Right atrium auricular region (tissue), 2 donors: ENCODE measurements around the gene GNAT3. TPM values are rescaled to one million over a fixed set of nuclear protein-coding genes. Genes with fewer than 3 reads are reported as not detected.

Source experiments
- DNase-seq: peaks from one replicate; pipeline ENCODE4 v3.0.0-alpha.2; 2019; ENCODE audit warnings: low spot score
- H3K27ac ChIP-seq, 2 donors: fragments of 200-600 bp; sonication (generic); 1 replicate in 1 of 2; 2 replicates in 1 of 2; pipeline ENCODE4 v1.5.1; 2016 to 2019
- H3K27me3 ChIP-seq, 2 donors: fragments of 200-600 bp; sonication (generic); one replicate each; pipeline versions ENCODE4 v1.5.1 to v1.6.0; 2017 to 2019
- H3K36me3 ChIP-seq: fragments of 200-600 bp; sonication (generic); one replicate; pipeline ENCODE4 v1.5.1; 2016
- H3K4me1 ChIP-seq, 2 donors: fragments of 200-600 bp; sonication (generic); one replicate each; pipeline versions ENCODE4 v1.5.1 to v1.6.0; 2017 to 2019
- H3K4me3 ChIP-seq, 2 donors: fragments of 200-600 bp; sonication (generic); 1 replicate in 1 of 2; 2 replicates in 1 of 2; pipeline ENCODE4 v1.5.1; 2017 to 2019; ENCODE audit warnings: mild to moderate bottlenecking in 1 of 2, moderate library complexity in 1 of 2
- H3K9me3 ChIP-seq, 2 donors: fragments of 200-600 bp; sonication (generic); one replicate each; pipeline ENCODE4 v1.5.1; 2019
- total RNA-seq, 2 donors: library from RNA; depleted of rRNA; stranded (reverse); fragments of >200 nt; gene quantifications; one replicate each; pipeline ENCODE4 v1.1.0, GENCODE V29; 2016
- TF ChIP-seq, protein P1 (sequence below), 2 donors: fragments of 200-600 bp; sonication (generic); IDR thresholded peaks; one replicate each; pipeline ENCODE4 v1.5.1; 2019; ENCODE audit warnings: antibody characterized with exemption in 2 of 2

GNAT3 gene
- not detected for total RNA-seq

DNA sequence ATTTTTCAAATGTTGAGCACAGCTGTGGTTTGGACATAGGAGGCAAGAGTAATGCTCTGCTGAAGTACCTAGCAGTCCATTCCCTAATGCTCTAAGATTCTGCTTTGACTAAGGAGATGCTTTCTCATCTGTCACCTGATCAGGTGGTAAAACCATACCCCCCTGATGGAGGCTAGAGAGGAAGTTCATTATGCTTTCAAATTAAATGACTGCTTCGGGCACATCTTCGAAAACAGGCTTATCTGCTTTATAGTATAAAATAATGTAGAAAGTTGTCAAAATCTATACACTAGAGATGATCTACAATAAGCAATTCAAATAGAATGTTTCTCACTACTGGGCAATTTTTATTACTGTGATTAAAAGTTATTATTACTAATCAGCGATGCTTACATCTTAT, at the start of gene GNAT3:
Gene GNAT3, minus strand, starts transcription at position 101 of the 400 bp plus-strand sequence. CDS start 138 bp downstream, outside the sequence.
- no peak for DNase-seq

DNA sequence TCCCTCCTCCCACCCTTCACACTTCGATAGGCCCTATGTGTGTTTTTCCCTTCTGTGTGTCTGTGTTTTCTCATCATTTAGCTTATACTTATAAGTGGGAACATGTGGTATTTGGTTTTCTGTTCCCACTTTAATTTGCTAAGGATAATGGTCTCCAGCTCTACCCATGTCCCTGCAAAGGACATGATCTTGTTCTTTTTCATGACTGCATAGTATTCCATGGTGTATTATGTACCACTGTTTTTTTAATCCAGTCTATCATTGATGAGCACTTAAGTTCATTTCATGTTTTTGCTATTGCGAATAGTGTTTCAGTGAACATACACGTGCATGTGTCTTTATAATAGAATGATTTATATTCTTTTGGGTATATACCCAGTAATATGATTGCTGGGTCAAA, 46.3 kb upstream of the GNAT3 start:
- H3K27ac ChIP-seq: no peak overlapping the region
- H3K4me1 ChIP-seq: no peaks in the 10 kb centered on the region
- H3K4me3 ChIP-seq: no peak overlapping the region
- no peak for DNase-seq
- H3K9me3 ChIP-seq: peaks cover 0 to 36% of the 10 kb centered on the region in 2 donors
- TF ChIP-seq, protein P1, sequence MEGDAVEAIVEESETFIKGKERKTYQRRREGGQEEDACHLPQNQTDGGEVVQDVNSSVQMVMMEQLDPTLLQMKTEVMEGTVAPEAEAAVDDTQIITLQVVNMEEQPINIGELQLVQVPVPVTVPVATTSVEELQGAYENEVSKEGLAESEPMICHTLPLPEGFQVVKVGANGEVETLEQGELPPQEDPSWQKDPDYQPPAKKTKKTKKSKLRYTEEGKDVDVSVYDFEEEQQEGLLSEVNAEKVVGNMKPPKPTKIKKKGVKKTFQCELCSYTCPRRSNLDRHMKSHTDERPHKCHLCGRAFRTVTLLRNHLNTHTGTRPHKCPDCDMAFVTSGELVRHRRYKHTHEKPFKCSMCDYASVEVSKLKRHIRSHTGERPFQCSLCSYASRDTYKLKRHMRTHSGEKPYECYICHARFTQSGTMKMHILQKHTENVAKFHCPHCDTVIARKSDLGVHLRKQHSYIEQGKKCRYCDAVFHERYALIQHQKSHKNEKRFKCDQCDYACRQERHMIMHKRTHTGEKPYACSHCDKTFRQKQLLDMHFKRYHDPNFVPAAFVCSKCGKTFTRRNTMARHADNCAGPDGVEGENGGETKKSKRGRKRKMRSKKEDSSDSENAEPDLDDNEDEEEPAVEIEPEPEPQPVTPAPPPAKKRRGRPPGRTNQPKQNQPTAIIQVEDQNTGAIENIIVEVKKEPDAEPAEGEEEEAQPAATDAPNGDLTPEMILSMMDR (IDR thresholded peaks at IDR 0.05): no peak
- H3K27me3 ChIP-seq: no peaks in the 10 kb centered on the region
- H3K36me3 ChIP-seq: no peaks in the 10 kb centered on the region

More for the DNA sequence above, at the start of gene GNAT3:
- Histone ChIP-seq H3K36me3 (no peaks in the 10 kb centered on the region), H3K27ac (no peak within 1 kb of the TSS), H3K9me3 (no peaks in the 10 kb centered on the region), H3K27me3 (no peaks in the 10 kb centered on the region), H3K4me3 (no peak within 1 kb of the TSS), H3K4me1 (no peaks in the 10 kb centered on the region)
- TF ChIP-seq, protein P1 (IDR thresholded peaks at IDR 0.05): no peak

DNA sequence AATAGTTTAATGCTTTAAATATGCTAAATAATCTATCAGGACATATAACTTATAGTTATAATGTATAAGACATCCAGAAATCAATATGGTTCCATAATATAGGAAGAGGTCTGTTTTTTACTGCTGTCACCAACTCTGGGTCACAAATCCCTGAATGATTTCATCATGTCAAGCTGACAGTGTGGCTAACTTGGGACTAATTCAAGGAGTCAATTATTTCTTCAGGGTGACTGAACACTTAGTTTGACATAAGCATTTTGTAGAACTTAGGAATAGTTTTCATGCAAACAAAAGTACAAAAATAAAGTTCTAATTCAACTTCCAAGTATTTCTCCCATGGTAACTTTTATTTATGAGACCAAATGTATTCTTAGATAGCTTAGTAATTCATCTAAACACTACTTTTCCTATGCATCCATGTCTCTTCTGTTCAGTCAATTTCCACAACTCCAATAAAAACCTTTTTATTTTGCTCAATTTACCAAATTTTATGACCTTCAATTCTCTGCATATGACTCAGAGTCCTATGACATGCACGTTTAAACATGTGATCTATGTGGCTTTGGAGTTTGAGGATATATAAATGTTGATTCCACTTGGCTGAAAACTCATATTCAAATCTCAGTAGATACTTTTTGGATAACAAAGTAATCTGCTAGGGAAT, 40.3 kb upstream of the GNAT3 start:
- TF ChIP-seq, protein P1 (IDR thresholded peaks at IDR 0.05): no peak

DNA sequence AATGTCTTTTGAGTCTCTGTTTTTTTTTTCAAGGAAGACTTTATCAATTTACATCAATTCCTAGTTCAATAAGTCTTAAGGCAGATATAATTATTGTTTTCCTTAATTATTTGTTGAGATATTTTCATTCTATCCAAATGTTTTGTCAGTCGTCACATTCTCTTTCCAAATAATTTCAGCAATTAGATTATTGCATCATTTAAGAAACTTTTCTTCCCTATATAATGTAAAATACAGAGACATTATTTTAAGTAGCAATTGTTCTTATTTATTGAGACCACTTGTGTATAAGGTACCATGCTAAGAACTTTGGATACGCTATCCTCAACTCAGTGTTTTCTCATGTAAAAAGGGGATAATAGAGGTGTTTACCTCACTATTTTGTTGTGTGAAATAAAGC, 38.1 kb upstream of the GNAT3 start:
- H3K9me3 ChIP-seq: peaks cover 0 to 5% of the 10 kb centered on the region in 2 donors
- no peaks in the 10 kb centered on the region for H3K36me3 ChIP-seq
- H3K4me1 ChIP-seq: peaks cover 0 to 32% of the 10 kb centered on the region in 2 donors
- DNase-seq: no peak
- no peak overlapping the region for H3K4me3 ChIP-seq
- peak overlapping the region in 1 of 2 donors; percentile 53 for H3K27ac ChIP-seq
- TF ChIP-seq, protein P1 (IDR thresholded peaks at IDR 0.05): no peak
- H3K27me3 ChIP-seq: no peaks in the 10 kb centered on the region

More for the DNA sequence above, 40.3 kb upstream of the GNAT3 start:
- peak overlapping the region; percentile 10 to 25 for H3K27ac ChIP-seq
- no peak for DNase-seq
- H3K9me3 ChIP-seq: no peaks in the 10 kb centered on the region
- no peaks in the 10 kb centered on the region for H3K36me3 ChIP-seq
- no peak overlapping the region for H3K4me3 ChIP-seq
- no peaks in the 10 kb centered on the region for H3K27me3 ChIP-seq
- peaks cover 0 to 32% of the 10 kb centered on the region in 2 donors for H3K4me1 ChIP-seq

DNA sequence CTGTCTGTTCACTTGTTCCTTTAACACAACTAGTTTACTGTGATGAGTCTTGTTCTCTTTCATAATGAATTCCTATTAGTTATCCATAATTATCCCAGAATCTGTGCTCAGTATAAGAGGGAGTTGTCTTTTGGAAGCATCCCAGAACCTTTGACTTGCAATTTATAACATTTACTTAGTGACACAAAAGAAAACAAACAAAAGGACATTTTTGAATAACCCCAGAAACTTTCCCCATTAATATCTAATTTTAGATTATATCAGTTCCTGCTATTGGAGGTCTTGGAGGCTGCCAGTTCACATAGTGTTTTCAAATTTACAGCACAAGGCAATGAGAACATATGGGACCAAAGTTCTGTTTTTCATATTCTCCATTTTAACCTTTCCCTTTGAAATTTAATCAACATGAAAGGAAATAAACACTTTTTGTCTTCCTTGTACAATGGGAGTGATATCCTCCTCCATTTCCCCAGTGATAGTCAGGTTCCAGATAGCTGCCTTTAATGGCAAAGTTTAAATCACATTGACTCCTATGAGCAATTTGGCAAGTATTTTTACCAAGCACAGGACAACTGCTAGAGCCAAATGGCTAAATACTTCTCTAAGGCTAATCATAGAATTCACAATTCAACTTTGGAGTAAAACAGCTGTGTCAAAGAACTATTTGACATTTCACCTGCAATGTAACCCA, 37.1 kb upstream of the GNAT3 start:
- Histone ChIP-seq H3K9me3 (peaks cover 0 to 9% of the 10 kb centered on the region in 2 donors), H3K4me1 (peaks cover 0 to 32% of the 10 kb centered on the region in 2 donors), H3K4me3 (no peak overlapping the region), H3K27me3 (no peaks in the 10 kb centered on the region), H3K36me3 (no peaks in the 10 kb centered on the region), H3K27ac (peak overlapping the region in 1 of 2 donors; percentile 53)
- no peak for DNase-seq
- TF ChIP-seq, protein P1 (IDR thresholded peaks at IDR 0.05): no peak
